Neural cell (in vitro differentiated cells): ENCODE data around the gene SPC24. TPM values are rescaled to one million over a fixed set of nuclear protein-coding genes. Genes with fewer than 3 reads are reported as not detected.

ENCODE experiments used
- H2AFZ ChIP-seq: fragments of 200-600, 300-800 bp; sonication (generic), shearing (Covaris generic); 2 replicates; pipeline ENCODE4 v1.6.0; 2014; ENCODE audit warnings: low read depth, mild to moderate bottlenecking, antibody characterized with exemption, low read length, moderate library complexity
- H3F3A ChIP-seq: fragments of 200-600 bp; shearing (Covaris generic); 2 replicates; pipeline ENCODE4 v1.6.1; 2016; ENCODE audit warnings: mild to moderate bottlenecking, moderate library complexity, mixed read lengths, antibody characterized with exemption, low read length; ENCODE audit not compliant: insufficient read depth, poor library complexity, severe bottlenecking
- H3K27ac ChIP-seq: fragments of 200-600, 300-800 bp; sonication (generic), shearing (Covaris generic); 2 replicates; pipeline ENCODE4 v1.5.1; 2014; ENCODE audit warnings: mild to moderate bottlenecking, low read length, moderate library complexity
- H3K27me3 ChIP-seq: fragments of 300-800, 200-600 bp; sonication (generic), shearing (Covaris generic); 2 replicates; pipeline ENCODE4 v1.6.0; 2014; ENCODE audit warnings: mild to moderate bottlenecking, low read depth, low read length, moderate library complexity; ENCODE audit not compliant: insufficient read depth
- H3K36me3 ChIP-seq: fragments of 300-800, 200-600 bp; sonication (generic), shearing (Covaris generic); 2 replicates; pipeline ENCODE4 v1.5.1; 2014; ENCODE audit warnings: mild to moderate bottlenecking, antibody characterized with exemption, low read length, moderate library complexity; ENCODE audit not compliant: insufficient read depth
- H3K4me2 ChIP-seq: fragments of 300-800, 200-600 bp; sonication (generic), shearing (Covaris generic); 2 replicates; pipeline ENCODE4 v1.6.0; 2014; ENCODE audit warnings: mild to moderate bottlenecking, low read length
- H3K4me3 ChIP-seq: fragments of 300-800, 200-600 bp; sonication (generic), shearing (Covaris generic); 2 replicates; pipeline ENCODE4 v1.5.1; 2014; ENCODE audit warnings: mild to moderate bottlenecking, low read length, moderate library complexity
- H3K79me2 ChIP-seq: fragments of 200-600 bp; shearing (Covaris generic); replicated peaks from 2 replicates; pipeline ENCODE4 v1.6.0; 2014; ENCODE audit warnings: mild to moderate bottlenecking, low read length, moderate library complexity; ENCODE audit not compliant: insufficient read depth
- H3K9ac ChIP-seq: fragments of 300-800, 200-600 bp; sonication (generic), shearing (Covaris generic); 2 replicates; pipeline ENCODE4 v1.6.1; 2016; ENCODE audit warnings: mild to moderate bottlenecking, low read length, mixed read lengths
- H3K9me2 ChIP-seq: fragments of 200-600 bp; shearing (Covaris generic); 2 replicates; pipeline ENCODE4 v1.6.1; 2016; ENCODE audit warnings: mild to moderate bottlenecking, low read length, mixed read lengths; ENCODE audit not compliant: insufficient read depth
- H3K9me3 ChIP-seq: fragments of 200-600, 300-800 bp; sonication (generic), shearing (Covaris generic); 2 replicates; pipeline ENCODE4 v1.6.1; 2016; ENCODE audit warnings: mild to moderate bottlenecking, mixed run types, low read length, moderate library complexity, mixed read lengths
- H4K20me1 ChIP-seq: fragments of 200-600 bp; shearing (Covaris generic); 2 replicates; pipeline ENCODE4 v1.6.1; 2016; ENCODE audit warnings: mild to moderate bottlenecking, mixed run types; ENCODE audit not compliant: insufficient read depth
- EP300 ChIP-seq: fragments of 450-650 bp; conservative IDR thresholded peaks from 2 replicates; pipeline ENCODE4 v1.6.1; 2014; ENCODE audit warnings: antibody characterized with exemption, mild to moderate bottlenecking, moderate library complexity; ENCODE audit not compliant: poor library complexity, severe bottlenecking
- EZH2 ChIP-seq: fragments of 200-600, 300-800 bp; shearing (Covaris generic), sonication (generic); IDR thresholded peaks from 2 replicates; pipeline ENCODE4 v1.6.1; 2014; ENCODE audit warnings: antibody characterized with exemption, low read length, borderline replicate concordance, mild to moderate bottlenecking; ENCODE audit not compliant: insufficient read depth, poor library complexity, severe bottlenecking
- MXI1 ChIP-seq: fragments of 450-650 bp; conservative IDR thresholded peaks from 2 replicates; pipeline ENCODE4 v1.6.1; 2014; ENCODE audit warnings: antibody characterized with exemption, mild to moderate bottlenecking; ENCODE audit not compliant: poor library complexity, severe bottlenecking
- POLR2AphosphoS5 ChIP-seq: IDR thresholded peaks from 2 replicates; pipeline ENCODE4 v1.6.1; 2012
- RAD21 ChIP-seq: fragments of 450-650 bp; conservative IDR thresholded peaks from 2 replicates; pipeline ENCODE4 v1.6.1; 2014; ENCODE audit warnings: antibody characterized with exemption, mild to moderate bottlenecking, moderate library complexity
- SMC3 ChIP-seq: fragments of 450-650 bp; conservative IDR thresholded peaks from 2 replicates; pipeline ENCODE4 v1.6.1; 2014; ENCODE audit warnings: antibody characterized with exemption, mild to moderate bottlenecking, moderate library complexity; ENCODE audit not compliant: poor library complexity
- TAF1 ChIP-seq: IDR thresholded peaks from 2 replicates; pipeline ENCODE4 v1.6.1; 2012; ENCODE audit warnings: low read depth
- polyA plus RNA-seq: library from polyadenylated mRNA; depleted of rRNA; stranded (reverse); fragments of >200 nt; gene quantifications from 2 replicates; pipeline ENCODE4 v1.2.3, GENCODE V29; 2014
- TF ChIP-seq, protein P1 (sequence below): fragments of 450-650 bp; IDR thresholded peaks from 2 replicates; pipeline ENCODE4 v1.5.1; 2014; ENCODE audit warnings: antibody characterized with exemption, mild to moderate bottlenecking, moderate library complexity; ENCODE audit not compliant: poor library complexity, severe bottlenecking
- TF ChIP-seq, protein P2 (sequence below): IDR thresholded peaks from 2 replicates; pipeline ENCODE4 v1.6.1; 2012; ENCODE audit warnings: borderline replicate concordance

SPC24 gene
- polyA plus RNA-seq, 1 donor from 2014 or later: 0.40 TPM

DNA sequence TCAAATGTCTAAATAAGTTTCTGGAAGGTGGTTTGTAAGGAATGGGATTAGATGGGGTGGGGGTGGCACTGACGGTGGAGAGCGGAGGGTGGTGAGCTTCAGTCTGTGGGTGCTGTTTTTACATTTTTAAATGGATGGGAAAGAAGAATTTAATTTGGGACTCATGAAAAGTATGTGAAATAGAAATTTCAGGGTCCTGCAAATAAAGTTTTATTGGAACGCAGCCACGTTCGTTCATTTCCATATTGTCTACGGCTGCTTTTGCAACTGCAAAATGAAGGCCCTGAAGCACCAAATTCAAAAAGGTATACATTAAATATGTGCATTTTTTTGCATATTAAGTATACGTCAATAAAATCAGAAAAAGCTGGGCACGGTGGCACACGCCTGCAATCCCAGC lies 31.9 kb upstream of the SPC24 start:
- Histone ChIP-seq H3F3A (no peaks in the 10 kb centered on the region), H2AFZ (no peak overlapping the region), H3K27ac (no peak overlapping the region), H3K27me3 (no peaks in the 10 kb centered on the region), H3K9ac (no peak overlapping the region), H3K79me2 (no peaks in the 10 kb centered on the region), H3K9me2 (no peaks in the 10 kb centered on the region), H3K36me3 (no peaks in the 10 kb centered on the region), H3K4me3 (no peak overlapping the region), H3K4me2 (no peak overlapping the region), H4K20me1 (no peaks in the 10 kb centered on the region), H3K9me3 (peaks cover 4% of the 10 kb centered on the region)
- no peak for TF ChIP-seq EP300
- TF ChIP-seq, protein P1, sequence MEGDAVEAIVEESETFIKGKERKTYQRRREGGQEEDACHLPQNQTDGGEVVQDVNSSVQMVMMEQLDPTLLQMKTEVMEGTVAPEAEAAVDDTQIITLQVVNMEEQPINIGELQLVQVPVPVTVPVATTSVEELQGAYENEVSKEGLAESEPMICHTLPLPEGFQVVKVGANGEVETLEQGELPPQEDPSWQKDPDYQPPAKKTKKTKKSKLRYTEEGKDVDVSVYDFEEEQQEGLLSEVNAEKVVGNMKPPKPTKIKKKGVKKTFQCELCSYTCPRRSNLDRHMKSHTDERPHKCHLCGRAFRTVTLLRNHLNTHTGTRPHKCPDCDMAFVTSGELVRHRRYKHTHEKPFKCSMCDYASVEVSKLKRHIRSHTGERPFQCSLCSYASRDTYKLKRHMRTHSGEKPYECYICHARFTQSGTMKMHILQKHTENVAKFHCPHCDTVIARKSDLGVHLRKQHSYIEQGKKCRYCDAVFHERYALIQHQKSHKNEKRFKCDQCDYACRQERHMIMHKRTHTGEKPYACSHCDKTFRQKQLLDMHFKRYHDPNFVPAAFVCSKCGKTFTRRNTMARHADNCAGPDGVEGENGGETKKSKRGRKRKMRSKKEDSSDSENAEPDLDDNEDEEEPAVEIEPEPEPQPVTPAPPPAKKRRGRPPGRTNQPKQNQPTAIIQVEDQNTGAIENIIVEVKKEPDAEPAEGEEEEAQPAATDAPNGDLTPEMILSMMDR: no peak
- no peak for TF ChIP-seq TAF1
- no peak for TF ChIP-seq EZH2
- no peak for TF ChIP-seq POLR2AphosphoS5

DNA sequence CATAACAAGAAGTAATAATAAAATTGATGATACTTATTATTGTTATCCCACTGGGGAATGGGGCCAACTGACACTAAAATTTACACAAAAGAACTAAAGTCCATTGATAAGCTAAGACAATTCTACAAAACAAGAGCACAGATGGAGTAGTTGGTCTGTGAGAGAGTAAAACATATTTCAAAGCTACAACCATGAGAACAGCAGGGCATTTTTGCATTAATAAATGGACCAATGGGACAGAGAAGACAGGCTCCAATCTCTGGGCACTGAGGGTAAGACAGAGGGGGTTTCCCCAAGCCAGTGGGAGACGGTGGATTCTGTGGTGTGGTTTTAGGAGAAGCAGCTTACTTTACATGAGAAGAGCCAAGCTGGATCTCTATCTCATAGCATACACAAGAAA lies 27.4 kb upstream of the SPC24 start:
- H3K4me2 ChIP-seq: no peak overlapping the region
- H3K9me3 ChIP-seq: peaks cover 4% of the 10 kb centered on the region
- TF ChIP-seq MXI1: no peak
- no peak for TF ChIP-seq TAF1
- TF ChIP-seq POLR2AphosphoS5: no peak
- TF ChIP-seq, protein P2, sequence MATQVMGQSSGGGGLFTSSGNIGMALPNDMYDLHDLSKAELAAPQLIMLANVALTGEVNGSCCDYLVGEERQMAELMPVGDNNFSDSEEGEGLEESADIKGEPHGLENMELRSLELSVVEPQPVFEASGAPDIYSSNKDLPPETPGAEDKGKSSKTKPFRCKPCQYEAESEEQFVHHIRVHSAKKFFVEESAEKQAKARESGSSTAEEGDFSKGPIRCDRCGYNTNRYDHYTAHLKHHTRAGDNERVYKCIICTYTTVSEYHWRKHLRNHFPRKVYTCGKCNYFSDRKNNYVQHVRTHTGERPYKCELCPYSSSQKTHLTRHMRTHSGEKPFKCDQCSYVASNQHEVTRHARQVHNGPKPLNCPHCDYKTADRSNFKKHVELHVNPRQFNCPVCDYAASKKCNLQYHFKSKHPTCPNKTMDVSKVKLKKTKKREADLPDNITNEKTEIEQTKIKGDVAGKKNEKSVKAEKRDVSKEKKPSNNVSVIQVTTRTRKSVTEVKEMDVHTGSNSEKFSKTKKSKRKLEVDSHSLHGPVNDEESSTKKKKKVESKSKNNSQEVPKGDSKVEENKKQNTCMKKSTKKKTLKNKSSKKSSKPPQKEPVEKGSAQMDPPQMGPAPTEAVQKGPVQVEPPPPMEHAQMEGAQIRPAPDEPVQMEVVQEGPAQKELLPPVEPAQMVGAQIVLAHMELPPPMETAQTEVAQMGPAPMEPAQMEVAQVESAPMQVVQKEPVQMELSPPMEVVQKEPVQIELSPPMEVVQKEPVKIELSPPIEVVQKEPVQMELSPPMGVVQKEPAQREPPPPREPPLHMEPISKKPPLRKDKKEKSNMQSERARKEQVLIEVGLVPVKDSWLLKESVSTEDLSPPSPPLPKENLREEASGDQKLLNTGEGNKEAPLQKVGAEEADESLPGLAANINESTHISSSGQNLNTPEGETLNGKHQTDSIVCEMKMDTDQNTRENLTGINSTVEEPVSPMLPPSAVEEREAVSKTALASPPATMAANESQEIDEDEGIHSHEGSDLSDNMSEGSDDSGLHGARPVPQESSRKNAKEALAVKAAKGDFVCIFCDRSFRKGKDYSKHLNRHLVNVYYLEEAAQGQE: no peak
- TF ChIP-seq, protein P1: no peak
- no peak for TF ChIP-seq EP300
- TF ChIP-seq RAD21: no peak
- TF ChIP-seq SMC3: no peak
- TF ChIP-seq EZH2: no peak
- no peak overlapping the region for H3K9ac ChIP-seq
- no peaks in the 10 kb centered on the region for H4K20me1 ChIP-seq
- H3K79me2 ChIP-seq: no peaks in the 10 kb centered on the region
- H3K27me3 ChIP-seq: no peaks in the 10 kb centered on the region
- H3K9me2 ChIP-seq: no peaks in the 10 kb centered on the region
- no peak overlapping the region for H3K4me3 ChIP-seq
- no peak overlapping the region for H3K27ac ChIP-seq
- H3K36me3 ChIP-seq: no peaks in the 10 kb centered on the region
- H2AFZ ChIP-seq: no peak overlapping the region
- no peaks in the 10 kb centered on the region for H3F3A ChIP-seq
